ENCODE results near the gene FAS.
"Not testable (repeated sequence)": the region's sequence is repeated elsewhere in the genome, so short reads cannot be mapped to it uniquely, and the experiment has no call there.

The FAS gene

DNA sequence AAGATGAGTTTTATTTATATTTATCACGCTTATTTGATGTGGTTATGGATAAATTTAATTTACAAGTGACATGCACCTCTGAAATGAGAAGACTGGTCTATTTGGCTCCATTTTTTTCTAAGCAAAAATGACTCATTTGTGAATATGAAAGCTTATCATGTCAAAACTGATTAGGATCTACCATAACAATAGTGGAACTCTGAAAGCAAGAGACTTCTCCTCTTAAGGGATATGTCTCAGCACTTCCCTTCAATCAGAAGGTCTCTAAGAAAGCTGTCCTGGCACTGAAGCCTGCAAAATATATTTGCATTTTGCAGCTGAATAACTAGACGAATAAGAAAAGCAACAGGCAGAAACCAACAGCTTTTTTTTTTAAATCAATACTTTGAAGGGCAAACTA is 12.7 kb downstream of the FAS start:
- DNase-seq (ENCODE audit: low read depth): no peak
- in situ Hi-C loops (cut with HindIII; ENCODE audit: low sequenced_read_pairs): no loop called here
- TF ChIP-seq, protein P1, sequence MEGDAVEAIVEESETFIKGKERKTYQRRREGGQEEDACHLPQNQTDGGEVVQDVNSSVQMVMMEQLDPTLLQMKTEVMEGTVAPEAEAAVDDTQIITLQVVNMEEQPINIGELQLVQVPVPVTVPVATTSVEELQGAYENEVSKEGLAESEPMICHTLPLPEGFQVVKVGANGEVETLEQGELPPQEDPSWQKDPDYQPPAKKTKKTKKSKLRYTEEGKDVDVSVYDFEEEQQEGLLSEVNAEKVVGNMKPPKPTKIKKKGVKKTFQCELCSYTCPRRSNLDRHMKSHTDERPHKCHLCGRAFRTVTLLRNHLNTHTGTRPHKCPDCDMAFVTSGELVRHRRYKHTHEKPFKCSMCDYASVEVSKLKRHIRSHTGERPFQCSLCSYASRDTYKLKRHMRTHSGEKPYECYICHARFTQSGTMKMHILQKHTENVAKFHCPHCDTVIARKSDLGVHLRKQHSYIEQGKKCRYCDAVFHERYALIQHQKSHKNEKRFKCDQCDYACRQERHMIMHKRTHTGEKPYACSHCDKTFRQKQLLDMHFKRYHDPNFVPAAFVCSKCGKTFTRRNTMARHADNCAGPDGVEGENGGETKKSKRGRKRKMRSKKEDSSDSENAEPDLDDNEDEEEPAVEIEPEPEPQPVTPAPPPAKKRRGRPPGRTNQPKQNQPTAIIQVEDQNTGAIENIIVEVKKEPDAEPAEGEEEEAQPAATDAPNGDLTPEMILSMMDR (IDR thresholded peaks at IDR 0.05; ENCODE audit: low read depth, low read length, missing control alignments): no peak
- no peak overlapping the region for H3K4me3 ChIP-seq (ENCODE audit: low read depth, low read length)

DNA sequence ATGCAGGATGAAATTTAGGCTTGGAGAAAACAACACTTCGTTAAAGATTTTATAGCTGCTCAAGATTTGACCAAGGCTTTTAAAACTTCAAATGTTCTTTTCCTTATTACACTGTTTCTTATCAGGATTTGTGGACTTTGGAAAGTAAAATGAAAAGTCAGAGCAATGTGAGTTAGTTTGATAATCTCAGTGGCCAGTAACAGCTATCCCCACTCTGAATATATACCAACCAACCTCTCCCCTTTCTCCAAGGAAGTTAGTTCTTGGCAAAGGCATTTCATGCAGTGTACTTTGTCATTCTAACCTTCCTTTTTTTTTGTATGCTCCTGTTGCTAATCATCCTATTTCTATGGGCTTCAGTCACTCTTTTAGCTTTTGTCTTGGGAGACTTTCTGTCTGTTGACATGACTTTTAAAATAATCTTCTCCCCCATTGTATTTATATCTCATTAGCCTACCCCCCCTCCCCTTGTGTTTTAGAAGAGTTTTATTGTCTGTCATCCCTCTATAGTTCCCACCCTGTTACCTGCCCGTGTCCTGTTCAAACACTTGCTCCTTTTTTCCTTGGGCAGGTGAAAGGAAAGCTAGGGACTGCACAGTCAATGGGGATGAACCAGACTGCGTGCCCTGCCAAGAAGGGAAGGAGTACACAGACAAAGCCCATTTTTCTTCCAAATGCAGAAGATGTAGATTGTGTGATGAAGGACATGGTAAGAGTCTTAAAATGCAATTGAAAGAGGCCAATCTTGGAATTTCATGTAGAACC is 16.7 kb downstream of the FAS start:
- H3K4me3 ChIP-seq (ENCODE audit: low read depth, low read length): no peak overlapping the region
- TF ChIP-seq, protein P1 (IDR thresholded peaks at IDR 0.05; ENCODE audit: low read depth, low read length, missing control alignments): no peak
- no peak for DNase-seq (ENCODE audit: low read depth)
- in situ Hi-C loops (cut with HindIII; ENCODE audit: low sequenced_read_pairs): no loop called here

DNA sequence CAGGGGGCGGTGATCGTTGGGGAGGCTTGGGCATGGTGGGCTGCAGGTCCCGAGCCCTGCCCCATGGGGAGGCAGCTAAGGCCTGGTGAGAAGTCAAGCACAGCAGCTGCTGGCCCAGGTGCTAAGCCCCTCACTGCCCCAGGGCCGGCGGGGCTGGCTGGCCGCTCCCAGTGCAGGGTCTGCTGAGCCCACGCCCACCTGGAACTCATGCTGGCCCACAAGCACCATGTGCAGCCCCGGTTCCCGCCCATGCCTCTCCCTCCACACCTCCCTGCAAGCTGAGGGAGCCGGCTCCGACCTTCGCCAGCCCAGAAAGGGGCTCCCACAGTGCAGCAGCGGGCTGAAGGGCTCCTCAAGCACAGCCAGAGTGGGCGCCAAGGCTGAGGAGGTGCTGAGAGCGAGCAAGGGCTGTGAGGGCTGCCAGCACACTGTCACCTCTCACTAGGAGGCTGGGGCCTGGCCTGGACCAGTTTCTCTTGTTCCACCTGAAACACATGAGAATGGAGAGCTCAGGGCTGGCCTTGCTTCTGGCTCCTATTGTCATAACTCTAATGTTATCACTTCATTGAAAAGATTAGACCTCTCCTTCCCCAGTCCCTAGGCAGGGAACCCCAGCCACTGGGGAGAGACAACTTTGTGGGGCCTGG is 28.2 kb downstream of the FAS start:
- in situ Hi-C loops (cut with HindIII; ENCODE audit: low sequenced_read_pairs); DNase-seq (ENCODE audit: low read depth); H3K4me3 ChIP-seq (ENCODE audit: low read depth, low read length): not testable (repeated sequence)

DNA sequence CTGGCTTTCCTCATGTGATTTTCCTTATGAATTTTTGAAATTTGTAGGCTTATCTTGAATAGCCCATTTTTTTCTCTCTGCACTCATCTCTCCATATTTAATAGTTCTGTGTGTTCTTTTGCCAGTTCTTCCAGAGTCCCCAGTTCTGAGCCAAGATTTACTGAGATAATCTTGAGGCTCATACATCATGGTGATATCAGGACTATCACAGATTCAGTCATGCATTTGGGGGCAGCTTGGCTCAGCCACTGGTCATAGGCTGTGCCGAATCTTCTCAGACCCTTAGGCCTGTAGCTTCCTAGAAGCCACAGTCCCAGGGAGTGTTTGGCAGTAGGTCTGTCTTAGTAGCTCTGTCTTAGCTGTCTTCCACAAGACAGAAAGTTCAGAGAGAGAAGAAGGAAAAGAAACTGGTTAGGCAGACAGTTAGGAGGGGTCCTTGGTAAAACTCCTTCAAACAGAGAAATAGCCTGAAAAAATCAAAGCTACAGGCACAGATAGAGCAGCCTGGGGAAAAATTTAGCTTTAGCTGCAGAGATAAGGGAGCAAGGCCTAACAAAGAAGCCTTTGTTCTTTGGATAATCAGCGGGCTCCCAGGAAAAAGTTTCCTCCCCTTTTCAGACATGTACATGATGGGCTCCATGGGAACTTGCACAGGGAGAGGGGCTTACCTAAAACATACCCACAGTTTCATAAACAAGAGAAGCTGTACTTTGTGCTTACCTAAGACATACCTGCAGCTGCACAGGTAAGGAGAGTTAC is 29.1 kb downstream of the FAS start:
- DNase-seq (ENCODE audit: low read depth): no peak
- in situ Hi-C loops (cut with HindIII; ENCODE audit: low sequenced_read_pairs): loop anchor here (10.0 kb wide), 1 partner anchor 195 kb away; no protein-coding TSS in a partner anchor
- TF ChIP-seq, protein P1 (IDR thresholded peaks at IDR 0.05; ENCODE audit: low read depth, low read length, missing control alignments): no peak
- no peak overlapping the region for H3K4me3 ChIP-seq (ENCODE audit: low read depth, low read length)

DNA sequence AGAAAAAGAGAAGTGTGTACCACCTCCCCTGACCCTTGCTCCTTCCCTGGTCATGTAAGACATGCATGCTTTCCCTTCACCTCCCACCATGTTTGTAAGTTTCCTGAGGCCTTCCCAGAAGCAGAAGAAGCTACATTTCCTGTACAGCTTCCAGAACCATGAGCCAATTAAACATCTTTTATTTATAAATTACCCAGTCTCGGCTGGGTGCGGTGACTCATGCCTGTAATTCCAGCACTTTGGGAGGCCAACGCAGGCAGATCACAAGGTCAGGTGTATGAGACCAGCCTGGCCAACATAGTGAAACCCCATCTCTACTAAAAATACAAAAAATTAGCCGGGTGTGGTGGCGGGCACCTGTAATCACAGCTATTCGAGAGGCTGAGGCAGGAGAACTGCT is 30.9 kb downstream of the FAS start:
- not testable (repeated sequence) for DNase-seq (ENCODE audit: low read depth); H3K4me3 ChIP-seq (ENCODE audit: low read depth, low read length)
- in situ Hi-C loops (cut with HindIII; ENCODE audit: low sequenced_read_pairs): loop anchor here (10.0 kb wide), 1 partner anchor 193 kb away; no protein-coding TSS in a partner anchor

DNA sequence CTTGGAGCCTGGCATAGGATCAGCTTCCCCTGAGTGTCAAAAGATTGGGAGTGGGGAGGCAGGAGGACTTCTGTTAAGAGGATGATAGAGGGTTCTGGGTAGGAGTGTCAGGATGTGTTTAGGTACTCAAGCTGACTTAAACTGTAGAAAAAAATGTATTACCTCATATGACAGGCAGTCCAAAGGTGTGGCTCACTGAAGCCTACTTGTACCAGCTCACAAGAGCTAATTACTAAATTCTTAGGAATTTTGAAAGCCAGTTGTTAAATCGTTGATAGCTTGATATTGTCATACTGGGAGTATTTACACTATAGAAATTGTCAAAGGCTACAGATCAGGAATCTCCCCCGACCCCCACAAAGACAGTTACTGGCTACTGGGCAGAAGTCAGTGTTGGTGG is 32.1 kb downstream of the FAS start:
- in situ Hi-C loops (cut with HindIII; ENCODE audit: low sequenced_read_pairs): loop anchor here (10.0 kb wide), 1 partner anchor 192 kb away; no protein-coding TSS in a partner anchor
- DNase-seq (ENCODE audit: low read depth): no peak
- no peak overlapping the region for H3K4me3 ChIP-seq (ENCODE audit: low read depth, low read length)
- TF ChIP-seq, protein P1 (IDR thresholded peaks at IDR 0.05; ENCODE audit: low read depth, low read length, missing control alignments): no peak

DNA sequence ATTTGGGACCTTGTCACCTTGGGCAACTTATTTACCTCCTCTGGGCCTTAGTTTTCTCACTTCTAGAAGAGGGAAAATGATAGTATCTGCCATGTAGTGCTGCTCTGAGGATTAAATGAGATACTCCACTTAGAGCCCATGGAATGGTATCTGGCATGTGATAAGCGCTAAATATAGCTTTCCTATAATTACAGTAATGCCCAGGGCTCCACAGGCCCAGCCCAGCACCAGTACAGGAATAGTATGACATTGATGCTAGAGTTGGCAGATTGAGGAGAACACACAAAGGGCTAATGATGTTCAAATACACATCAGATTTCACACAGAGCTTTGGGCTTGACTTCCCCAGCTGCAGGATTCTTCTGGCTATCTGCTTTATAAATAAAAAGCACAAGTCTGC is 34.9 kb downstream of the FAS start:
- in situ Hi-C loops (cut with HindIII; ENCODE audit: low sequenced_read_pairs): loop anchor here (10.0 kb wide), 1 partner anchor 189 kb away; no protein-coding TSS in a partner anchor

More for the DNA sequence above, 34.9 kb downstream of the FAS start:
- H3K4me3 ChIP-seq (ENCODE audit: low read depth, low read length): no peak overlapping the region
- TF ChIP-seq, protein P1 (IDR thresholded peaks at IDR 0.05; ENCODE audit: low read depth, low read length, missing control alignments): no peak
- DNase-seq (ENCODE audit: low read depth): no peak
